Left ventricle myocardium superior (tissue), 1 donor: Measurements from ENCODE around the gene FOLR2. TPM values are rescaled to one million over a fixed set of nuclear protein-coding genes. Genes with fewer than 3 reads are reported as not detected.
"Not testable (repeated sequence)": the region's sequence is repeated elsewhere in the genome, so short reads cannot be mapped to it uniquely, and the experiment has no call there.

Source experiments
- ATAC-seq: fragments of 200-7000 bp; cut with Tn5 transposase; one replicate; pipeline ENCODE4 v1.9.1; 2020; ENCODE audit warnings: mild to moderate bottlenecking, moderate library complexity
- DNase-seq: peaks from one replicate; pipeline ENCODE4 v3.0.0-alpha.2; 2020
- intact Hi-C: fragments of 100-400 bp; cut with micrococcal nuclease; formaldehyde crosslinking; loops from one replicate; pipeline ENCODE4 v1.11.0; 2022
- total RNA-seq: library from RNA; stranded (reverse); fragmentation: NEBNext Ultra II Directional; extraction: Animal tissue kit (Norgen Biotek cat#: 25700); gene quantifications from one replicate; pipeline ENCODE4 v1.2.1, GENCODE V29; 2021
- donor health status: DM: no; HTN: yes; CAD: no; lungs with severe emphysema.

FOLR2 gene
- total RNA-seq, 1 donor from 2014 or later, result 21.9 TPM

DNA sequence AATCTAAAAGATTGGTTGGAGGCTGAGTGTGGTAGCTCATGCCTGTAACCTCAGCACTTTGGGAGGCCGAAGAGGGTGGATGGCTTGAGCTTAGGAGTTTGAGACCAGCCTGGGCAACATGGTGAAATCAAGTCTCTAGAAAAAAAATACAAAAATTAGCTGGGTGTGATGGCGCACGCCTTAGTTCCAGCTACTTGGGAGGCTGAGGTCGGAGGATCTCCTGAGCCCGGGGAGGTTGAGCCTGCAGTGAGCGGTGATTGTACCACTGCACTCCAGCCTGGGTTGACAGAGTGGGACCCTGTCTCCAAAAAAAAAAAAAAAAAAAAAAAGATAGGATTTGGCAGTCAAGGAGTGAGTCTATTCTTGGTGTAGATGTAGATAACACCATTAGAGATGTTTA, 14.0 kb upstream of the FOLR2 start:
- DNase-seq (no peak), ATAC-seq (no peak)
- intact Hi-C loops, result no loop called here

DNA sequence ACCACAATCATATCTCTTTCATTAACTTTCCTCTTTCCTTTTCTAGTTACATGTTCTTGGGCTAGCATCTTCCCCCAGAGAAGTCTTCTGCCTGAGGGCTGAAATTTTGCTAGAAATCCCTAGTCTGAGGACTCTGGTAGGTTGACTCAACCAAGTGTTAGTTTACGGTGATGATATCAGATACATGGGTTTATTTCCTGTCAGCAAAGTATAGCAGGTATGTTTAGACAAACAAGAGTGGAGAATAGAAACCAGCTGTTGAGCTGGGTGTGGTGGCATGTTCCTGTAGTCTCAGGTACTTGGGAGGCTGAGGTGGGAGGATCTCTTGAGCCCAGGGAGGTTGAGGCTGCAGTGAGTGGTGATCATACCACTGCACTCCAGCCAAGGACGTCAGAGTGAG, 13.4 kb upstream of the FOLR2 start:
- DNase-seq, result no peak
- ATAC-seq, result no peak
- intact Hi-C loops, result no loop called here

DNA sequence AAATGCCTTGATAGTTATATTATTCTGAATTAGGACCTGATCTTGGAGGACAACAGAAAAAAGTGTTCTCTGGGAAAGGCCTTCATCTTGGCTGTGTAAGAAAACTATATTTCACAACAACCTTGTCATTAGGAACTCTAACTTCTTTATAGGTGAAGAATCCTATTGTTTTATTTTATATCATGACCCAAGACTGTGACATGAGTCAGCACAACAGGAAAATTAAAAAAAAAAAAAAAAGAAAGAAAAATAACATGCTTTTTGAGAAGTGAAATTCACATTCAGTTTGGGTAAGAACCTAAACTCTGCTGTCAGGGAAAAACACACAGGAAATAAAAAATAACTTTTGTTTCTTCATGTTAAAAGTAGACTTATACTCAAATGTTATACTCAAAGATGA, 11.7 kb upstream of the FOLR2 start:
- ATAC-seq (no peak), DNase-seq (no peak)
- intact Hi-C loops, result no loop called here

GRCh38 chr11:72206794-72207193, 9.8 kb upstream of the FOLR2 start:
- ATAC-seq, DNase-seq, intact Hi-C loops: not testable (repeated sequence)

GRCh38 chr11:72208281-72208680, 8.3 kb upstream of the FOLR2 start:
- no peak for ATAC-seq
- DNase-seq, result no peak
- intact Hi-C loops, result no loop called here

GRCh38 chr11:72209101-72209500, 7.5 kb upstream of the FOLR2 start:
- intact Hi-C loops, result no loop called here
- ATAC-seq, result no peak
- no peak for DNase-seq

DNA sequence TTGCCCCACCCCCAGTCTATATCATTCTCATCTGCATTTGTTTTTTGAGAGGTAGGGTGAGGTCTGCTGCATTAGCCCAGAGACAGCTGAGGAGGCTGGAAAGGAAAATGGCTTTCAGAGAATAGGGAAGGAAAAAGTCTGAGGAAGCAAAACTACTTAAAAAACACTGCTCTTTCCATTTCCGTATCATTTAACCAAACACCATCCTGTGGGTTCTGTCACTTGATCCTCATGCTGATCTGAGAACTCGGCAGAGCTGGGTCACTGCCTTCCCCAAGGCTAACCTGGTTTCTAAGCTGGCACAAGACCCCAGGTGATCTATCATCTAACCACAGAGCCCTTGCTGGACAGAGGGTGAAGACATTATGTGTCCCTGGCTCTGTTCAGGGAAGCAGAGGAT, 1.2 kb downstream of the FOLR2 start:
- ATAC-seq (peak; percentile 22), DNase-seq (no peak)
- intact Hi-C loops, result no loop called here

DNA sequence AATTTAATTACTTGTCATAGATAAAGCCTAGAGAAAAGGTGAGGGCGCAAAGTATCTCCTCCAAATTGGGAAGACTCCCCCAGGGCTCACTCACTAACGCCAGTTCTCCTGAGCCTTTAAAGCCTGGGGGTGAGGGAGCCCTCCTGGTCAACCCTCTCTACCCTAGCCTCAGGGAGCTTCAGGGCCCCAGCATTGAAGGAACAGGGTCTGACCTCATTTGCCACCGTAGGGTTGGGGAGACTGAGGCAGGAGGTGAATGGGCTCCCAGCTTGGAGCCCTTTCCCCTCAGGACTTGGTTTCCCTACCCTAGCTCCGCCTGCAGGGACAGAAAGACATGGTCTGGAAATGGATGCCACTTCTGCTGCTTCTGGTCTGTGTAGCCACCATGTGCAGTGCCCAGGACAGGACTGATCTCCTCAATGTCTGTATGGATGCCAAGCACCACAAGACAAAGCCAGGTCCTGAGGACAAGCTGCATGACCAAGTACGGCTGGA, 1.7 kb downstream of the FOLR2 start:
- no peak for DNase-seq
- no peak for ATAC-seq
- intact Hi-C loops, result no loop called here

DNA sequence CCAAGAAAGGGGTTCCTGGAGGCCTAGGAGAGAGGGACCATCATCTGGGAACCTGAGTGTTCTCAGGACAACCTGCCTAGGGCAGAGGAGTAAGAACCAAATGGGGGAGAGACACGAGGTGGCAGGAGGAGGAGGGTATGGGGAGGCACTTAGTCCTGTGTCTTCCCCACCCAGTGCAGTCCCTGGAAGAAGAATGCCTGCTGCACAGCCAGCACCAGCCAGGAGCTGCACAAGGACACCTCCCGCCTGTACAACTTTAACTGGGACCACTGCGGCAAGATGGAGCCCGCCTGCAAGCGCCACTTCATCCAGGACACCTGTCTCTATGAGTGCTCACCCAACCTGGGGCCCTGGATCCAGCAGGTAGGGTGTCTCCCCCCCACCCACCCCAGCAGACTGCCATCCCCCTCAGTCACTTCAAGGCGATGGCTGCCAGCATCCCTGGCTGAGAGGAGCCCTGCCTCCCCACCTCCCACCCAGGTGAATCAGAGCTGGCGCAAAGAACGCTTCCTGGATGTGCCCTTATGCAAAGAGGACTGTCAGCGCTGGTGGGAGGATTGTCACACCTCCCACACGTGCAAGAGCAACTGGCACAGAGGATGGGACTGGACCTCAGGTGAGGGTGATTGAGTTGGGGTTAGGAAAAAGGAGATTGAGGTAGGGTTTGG, 4.2 kb downstream of the FOLR2 start:
- no peak for DNase-seq
- ATAC-seq, result no peak
- intact Hi-C loops, result no loop called here

GRCh38 chr11:72221386-72222075, 4.9 kb downstream of the FOLR2 start:
- intact Hi-C loops, result no loop called here
- ATAC-seq (no peak), DNase-seq (peak; percentile 44)

DNA sequence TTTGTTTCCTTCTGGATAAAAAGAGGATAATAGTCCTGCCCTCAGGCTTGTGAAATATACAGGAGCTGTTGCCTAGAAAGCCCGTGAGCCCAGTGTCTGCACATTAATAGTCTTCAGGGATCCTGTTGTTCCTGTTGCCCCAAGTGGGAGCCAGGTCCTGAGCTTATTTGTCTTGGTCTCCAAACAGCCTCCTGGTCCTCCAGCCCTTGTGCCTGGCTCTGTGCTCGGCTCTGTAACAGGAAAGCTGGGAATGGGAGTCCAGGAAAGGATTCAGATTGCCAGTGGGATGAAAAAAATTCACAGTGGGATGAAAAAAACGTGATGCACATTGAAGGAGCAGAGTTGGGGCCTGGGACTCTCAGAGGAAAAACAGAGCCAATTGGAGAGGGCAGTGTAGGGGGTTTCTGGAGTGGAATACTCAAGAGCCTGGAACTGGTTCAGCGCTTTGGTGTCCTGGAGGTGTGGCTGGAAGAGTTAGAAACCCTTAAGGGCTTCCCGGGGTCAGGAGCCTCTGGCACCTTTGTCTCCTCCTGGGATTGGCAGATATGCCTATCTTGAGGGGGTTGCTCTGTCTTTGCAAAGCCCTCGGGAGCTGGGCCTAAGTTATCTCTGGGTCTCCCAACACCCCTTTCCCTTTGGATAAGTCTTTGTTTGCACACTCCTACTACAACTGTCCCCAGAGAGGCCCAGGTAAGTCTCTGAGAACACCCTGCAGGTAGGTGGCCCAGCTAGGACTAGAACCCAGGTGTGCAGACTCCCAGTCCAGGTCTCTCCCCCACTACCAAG, 5.7 kb downstream of the FOLR2 start:
- ATAC-seq (no peak), DNase-seq (no peak)
- intact Hi-C loops, result no loop called here

DNA sequence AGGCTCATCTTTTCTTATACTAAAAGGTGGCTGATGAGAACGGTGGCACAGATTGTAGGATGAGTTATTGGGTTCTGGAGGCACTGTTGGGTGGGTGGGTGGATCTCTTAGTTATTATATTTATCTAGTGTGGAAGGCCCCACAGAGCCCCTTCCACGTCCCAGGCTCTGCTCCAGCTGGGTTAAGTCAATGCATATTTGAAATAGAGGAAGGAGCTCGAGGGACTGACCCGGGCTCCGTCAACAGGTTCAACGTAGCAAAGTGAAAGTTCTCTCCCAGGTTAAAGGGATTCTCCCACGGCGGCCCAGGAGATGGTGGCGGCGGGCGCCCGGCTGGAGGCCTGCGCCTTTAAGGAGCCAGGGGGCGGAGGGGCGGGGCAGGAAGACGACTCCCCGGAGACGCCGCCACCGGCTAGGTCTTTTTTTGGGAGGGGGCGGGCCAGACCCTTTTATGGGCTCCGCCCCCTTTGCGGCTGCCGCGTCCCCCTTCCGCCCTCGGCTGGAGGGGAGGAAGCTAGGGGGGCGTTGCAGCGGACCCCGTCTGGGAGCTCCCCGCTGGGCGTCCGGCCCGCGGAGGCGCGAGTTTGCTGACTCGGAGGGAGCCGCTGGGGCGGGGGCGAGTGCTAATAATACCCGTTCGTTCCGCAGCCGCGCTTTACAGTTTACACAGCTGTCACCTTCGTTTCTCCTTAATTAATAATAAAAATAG, 6.5 kb downstream of the FOLR2 start:
- DNase-seq (peak; percentile 97), ATAC-seq (peak; percentile 91)
- intact Hi-C loops, result no loop called here

- peak; percentile 89 for DNase-seq
- ATAC-seq, result peak; percentile 87
- intact Hi-C loops, result no loop called here
Measured at GRCh38 chr11:72223615-72224563, 7.3 kb downstream of the FOLR2 start.

DNA sequence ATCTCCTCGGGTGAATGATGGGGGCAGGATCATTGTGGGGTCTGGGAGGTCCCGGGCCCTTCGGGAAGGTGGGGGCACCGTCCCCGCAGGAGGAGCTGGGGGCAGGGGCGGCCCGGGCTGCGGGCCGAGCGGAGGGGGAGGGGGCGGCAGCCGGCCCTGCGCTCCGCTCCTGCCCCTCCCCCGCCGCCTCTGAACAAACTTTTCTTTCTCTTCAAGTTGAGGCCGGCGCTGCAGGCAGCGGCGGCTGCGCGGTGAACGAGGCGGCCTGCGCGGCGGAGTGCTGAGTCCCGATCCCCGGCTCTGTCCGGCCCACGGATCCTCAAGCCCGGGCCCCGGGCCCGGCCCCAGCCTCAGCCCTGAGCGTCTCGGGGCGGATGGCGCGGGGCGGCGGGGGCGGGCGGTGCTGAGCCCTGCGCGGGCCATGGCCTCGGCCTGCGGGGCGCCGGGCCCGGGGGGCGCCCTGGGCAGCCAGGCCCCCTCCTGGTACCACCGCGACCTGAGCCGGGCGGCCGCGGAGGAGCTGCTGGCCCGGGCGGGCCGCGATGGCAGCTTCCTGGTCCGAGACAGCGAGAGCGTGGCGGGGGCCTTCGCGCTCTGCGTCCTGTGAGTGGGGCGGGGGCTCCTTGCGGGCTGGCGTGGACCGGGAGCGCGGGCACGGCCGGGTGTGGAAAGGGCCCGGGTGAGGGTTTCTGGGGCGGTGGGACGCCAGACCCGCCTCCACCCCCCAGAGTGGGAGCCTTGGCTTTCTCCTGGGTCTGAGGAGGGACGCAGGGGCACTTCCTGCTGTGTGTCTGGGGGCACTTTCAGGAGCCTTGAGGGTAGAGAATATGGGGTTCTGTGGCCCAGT, 8.2 kb downstream of the FOLR2 start, which contains the start of gene INPPL1:
INPPL1 (plus strand) TSS at position 204 of the 847 bp plus-strand sequence; CDS start at position 422, 218 bp downstream.
- DNase-seq, result peak; percentile 75
- intact Hi-C loops, result no loop called here
- peak; percentile 21 for ATAC-seq

- intact Hi-C loops, result no loop called here
- no peak for ATAC-seq
- DNase-seq, result no peak
Measured at GRCh38 chr11:72225411-72225951, 8.9 kb downstream of the FOLR2 start.

- ATAC-seq (no peak), DNase-seq (no peak)
- intact Hi-C loops, result no loop called here
Measured at GRCh38 chr11:72226701-72227100, 10.1 kb downstream of the FOLR2 start.
